Stimulated activated CD4-positive, alpha-beta T cell treated with anti-CD3 and anti-CD28 coated beads, Interleukin-4, amount 100 ng/mL, for 48 hours (primary cell): Measurements from ENCODE around the gene RAD51AP1.

Experiments used
- DNase-seq, 2 donors: peaks; one replicate each; pipeline ENCODE4 v3.0.0-alpha.2; 2020; ENCODE audit warnings: low read depth in 2 of 2

RAD51AP1 gene

GRCh38 chr12:4591180-4591687 is 52.5 kb downstream of the RAD51AP1 start:
- DNase-seq: no peak

- DNase-seq: no peak
Observed at GRCh38 chr12:4595881-4596280, 57.2 kb downstream of the RAD51AP1 start.

GRCh38 chr12:4603421-4603820 is 64.7 kb downstream of the RAD51AP1 start:
- DNase-seq: no peak

- no peak for DNase-seq
Observed at GRCh38 chr12:4603946-4604345, 65.3 kb downstream of the RAD51AP1 start.

- peak; percentile 66 to 73 for DNase-seq
Observed at GRCh38 chr12:4604684-4605193, 66.0 kb downstream of the RAD51AP1 start.

- no peak for DNase-seq
Observed at GRCh38 chr12:4607056-4607455, 68.4 kb downstream of the RAD51AP1 start.

- DNase-seq: no peak
Observed at GRCh38 chr12:4609071-4609470, 70.4 kb downstream of the RAD51AP1 start.
